Measurements from ENCODE around the gene OR52W1.
A peak's percentile ranks its signal among the peaks of the same experiment; 100 is the strongest.

The OR52W1 gene

GRCh38 chr11:6206456-6207180, 7.6 kb downstream of the OR52W1 start:
- H3K4me3 Mint-ChIP-seq: no peak overlapping the region
- no peaks in the 10 kb centered on the region for H3K9me3 Mint-ChIP-seq
- H3K4me1 Mint-ChIP-seq: peaks cover 23% of the 10 kb centered on the region
- H3K27ac Mint-ChIP-seq: no peak overlapping the region
- no peaks in the 10 kb centered on the region for H3K27me3 Mint-ChIP-seq
- peaks cover 10% of the 10 kb centered on the region for H3K36me3 Mint-ChIP-seq

GRCh38 chr11:6209801-6210200, 10.8 kb downstream of the OR52W1 start:
- H3K9me3 Mint-ChIP-seq: no peaks in the 10 kb centered on the region
- no peak overlapping the region for H3K27ac Mint-ChIP-seq
- H3K36me3 Mint-ChIP-seq: peaks cover 10% of the 10 kb centered on the region
- H3K27me3 Mint-ChIP-seq: no peaks in the 10 kb centered on the region
- H3K4me1 Mint-ChIP-seq: peaks cover 5% of the 10 kb centered on the region
- H3K4me3 Mint-ChIP-seq: no peak overlapping the region

- Mint-ChIP-seq H3K27ac (no peak overlapping the region), H3K9me3 (no peaks in the 10 kb centered on the region), H3K4me3 (no peak overlapping the region), H3K4me1 (no peaks in the 10 kb centered on the region), H3K27me3 (no peaks in the 10 kb centered on the region), H3K36me3 (peaks cover 13% of the 10 kb centered on the region)
Observed at GRCh38 chr11:6210274-6210955, 11.4 kb downstream of the OR52W1 start.

- Mint-ChIP-seq H3K27ac (no peak overlapping the region), H3K4me3 (no peak overlapping the region), H3K9me3 (no peaks in the 10 kb centered on the region), H3K27me3 (no peaks in the 10 kb centered on the region), H3K36me3 (peaks cover 18% of the 10 kb centered on the region), H3K4me1 (peaks cover 6% of the 10 kb centered on the region)
Observed at GRCh38 chr11:6214530-6214929, 15.5 kb downstream of the OR52W1 start.

GRCh38 chr11:6216501-6216900, 17.5 kb downstream of the OR52W1 start:
- Mint-ChIP-seq H3K36me3 (peaks cover 23% of the 10 kb centered on the region), H3K27ac (no peak overlapping the region), H3K9me3 (no peaks in the 10 kb centered on the region), H3K4me3 (no peak overlapping the region), H3K27me3 (no peaks in the 10 kb centered on the region), H3K4me1 (peaks cover 18% of the 10 kb centered on the region)

GRCh38 chr11:6217722-6218121, 18.7 kb downstream of the OR52W1 start:
- H3K9me3 Mint-ChIP-seq: no peaks in the 10 kb centered on the region
- peaks cover 21% of the 10 kb centered on the region for H3K4me1 Mint-ChIP-seq
- no peak overlapping the region for H3K27ac Mint-ChIP-seq
- no peak overlapping the region for H3K4me3 Mint-ChIP-seq
- no peaks in the 10 kb centered on the region for H3K27me3 Mint-ChIP-seq
- peaks cover 29% of the 10 kb centered on the region for H3K36me3 Mint-ChIP-seq

- Mint-ChIP-seq H3K27ac (no peak overlapping the region), H3K36me3 (peaks cover 29% of the 10 kb centered on the region), H3K4me1 (peaks cover 21% of the 10 kb centered on the region)
Observed at GRCh38 chr11:6219359-6219758, 20.3 kb downstream of the OR52W1 start.

GRCh38 chr11:6223854-6224253, 24.8 kb downstream of the OR52W1 start:
- H3K9me3 Mint-ChIP-seq: no peaks in the 10 kb centered on the region
- H3K36me3 Mint-ChIP-seq: peaks cover 29% of the 10 kb centered on the region
- no peak overlapping the region for H3K4me3 Mint-ChIP-seq
- no peak overlapping the region for H3K27ac Mint-ChIP-seq
- H3K27me3 Mint-ChIP-seq: no peaks in the 10 kb centered on the region
- peaks cover 59% of the 10 kb centered on the region for H3K4me1 Mint-ChIP-seq

More at GRCh38 chr11:6219359-6219758, 20.3 kb downstream of the OR52W1 start:
- Mint-ChIP-seq H3K27me3 (no peaks in the 10 kb centered on the region), H3K4me3 (no peak overlapping the region), H3K9me3 (no peaks in the 10 kb centered on the region)

- H3K9me3 Mint-ChIP-seq: no peaks in the 10 kb centered on the region
- H3K4me1 Mint-ChIP-seq: peaks cover 60% of the 10 kb centered on the region
- peaks cover 26% of the 10 kb centered on the region for H3K36me3 Mint-ChIP-seq
- H3K27me3 Mint-ChIP-seq: no peaks in the 10 kb centered on the region
- H3K27ac Mint-ChIP-seq: no peak overlapping the region
- no peak overlapping the region for H3K4me3 Mint-ChIP-seq
Observed at GRCh38 chr11:6224421-6224820, 25.4 kb downstream of the OR52W1 start.

GRCh38 chr11:6225024-6225423, 26.0 kb downstream of the OR52W1 start:
- Mint-ChIP-seq H3K4me3 (no peak overlapping the region), H3K27me3 (no peaks in the 10 kb centered on the region), H3K36me3 (peaks cover 23% of the 10 kb centered on the region), H3K27ac (no peak overlapping the region), H3K4me1 (peaks cover 60% of the 10 kb centered on the region), H3K9me3 (no peaks in the 10 kb centered on the region)

- H3K9me3 Mint-ChIP-seq: no peaks in the 10 kb centered on the region
- H3K27ac Mint-ChIP-seq: no peak overlapping the region
- no peaks in the 10 kb centered on the region for H3K27me3 Mint-ChIP-seq
- H3K4me3 Mint-ChIP-seq: no peak overlapping the region
- peaks cover 63% of the 10 kb centered on the region for H3K4me1 Mint-ChIP-seq
- H3K36me3 Mint-ChIP-seq: peaks cover 20% of the 10 kb centered on the region
Observed at GRCh38 chr11:6225896-6226295, 26.9 kb downstream of the OR52W1 start.

GRCh38 chr11:6228520-6228919, 29.5 kb downstream of the OR52W1 start:
- no peak overlapping the region for H3K4me3 Mint-ChIP-seq
- H3K9me3 Mint-ChIP-seq: no peaks in the 10 kb centered on the region
- H3K27me3 Mint-ChIP-seq: no peaks in the 10 kb centered on the region
- H3K4me1 Mint-ChIP-seq: peaks cover 80% of the 10 kb centered on the region
- no peak overlapping the region for H3K27ac Mint-ChIP-seq
- H3K36me3 Mint-ChIP-seq: peaks cover 12% of the 10 kb centered on the region

- Mint-ChIP-seq H3K9me3 (no peaks in the 10 kb centered on the region), H3K27ac (no peak overlapping the region), H3K4me1 (peaks cover 86% of the 10 kb centered on the region), H3K27me3 (no peaks in the 10 kb centered on the region), H3K4me3 (no peak overlapping the region), H3K36me3 (peaks cover 9% of the 10 kb centered on the region)
Observed at GRCh38 chr11:6229911-6230310, 30.9 kb downstream of the OR52W1 start.

GRCh38 chr11:6232899-6233298, 33.9 kb downstream of the OR52W1 start:
- Mint-ChIP-seq H3K9me3 (no peaks in the 10 kb centered on the region), H3K27me3 (no peaks in the 10 kb centered on the region), H3K4me3 (peak overlapping the region; percentile 61), H3K36me3 (peaks cover 1% of the 10 kb centered on the region), H3K4me1 (peaks cover 64% of the 10 kb centered on the region), H3K27ac (peak overlapping the region; percentile 61)

- Mint-ChIP-seq H3K9me3 (no peaks in the 10 kb centered on the region), H3K4me1 (peaks cover 57% of the 10 kb centered on the region), H3K27ac (peak overlapping the region; percentile 98), H3K4me3 (peak overlapping the region; percentile 99), H3K27me3 (no peaks in the 10 kb centered on the region), H3K36me3 (no peaks in the 10 kb centered on the region)
Observed at GRCh38 chr11:6233984-6234386, 35.0 kb downstream of the OR52W1 start.

GRCh38 chr11:6234387-6235107, 35.5 kb downstream of the OR52W1 start, which contains the start of gene FHIP1B:
Gene FHIP1B, minus strand, starts transcription at chr11:6234636. Its CDS starts 10,120 bp downstream, at chr11:6224516.
- Mint-ChIP-seq H3K36me3 (no peaks in the 10 kb centered on the region), H3K9me3 (no peaks in the 10 kb centered on the region)

More at GRCh38 chr11:6234387-6235107, 35.5 kb downstream of the OR52W1 start, which contains the start of gene FHIP1B:
- H3K4me1 Mint-ChIP-seq: peaks cover 52% of the 10 kb centered on the region
- H3K27me3 Mint-ChIP-seq: no peaks in the 10 kb centered on the region
- H3K4me3 Mint-ChIP-seq: peak within 1 kb of the TSS; percentile 99
- peak within 1 kb of the TSS; percentile 98 for H3K27ac Mint-ChIP-seq

Measured in activated naive CD4-positive, alpha-beta T cell treated with anti-CD3 and anti-CD28 coated beads, Interleukin-2, amount 50 U/mL, for 24 hours (primary cell).